HL-60 (cell line): ENCODE results near the gene TOGARAM2.
A peak's percentile ranks its signal among the peaks of the same experiment; 100 is the strongest.
"Not testable (repeated sequence)": the region's sequence is repeated elsewhere in the genome, so short reads cannot be mapped to it uniquely, and the experiment has no call there.

ENCODE experiments used
- DNase-seq, 2 experiments: peaks; one replicate each; pipeline ENCODE4 v3.0.0-alpha.2; 2010 to 2020; ENCODE audit warnings: low read depth in 1 of 2, low spot score in 1 of 2
- H3K27ac ChIP-seq: fragments of 250-450 bp; sonication (Bioruptor Pico); replicated peaks from 2 replicates; pipeline ENCODE4 v1.5.1; 2020; ENCODE audit warnings: mild to moderate bottlenecking, moderate library complexity
- H3K27me3 ChIP-seq: fragments of 250-450 bp; sonication (Bioruptor Pico); 2 replicates; pipeline ENCODE4 v1.5.1; 2021; ENCODE audit warnings: mild to moderate bottlenecking, moderate library complexity; ENCODE audit not compliant: insufficient read depth, poor library complexity, severe bottlenecking
- H3K4me3 ChIP-seq: replicated peaks from 2 replicates; pipeline ENCODE4 v1.5.1; 2011; ENCODE audit warnings: mild to moderate bottlenecking, control low read depth, low read length; ENCODE audit not compliant: insufficient read depth
- CTCF ChIP-seq: IDR thresholded peaks from one replicate; pipeline ENCODE4 v1.5.1; 2011; ENCODE audit warnings: low read length, control low read depth, inconsistent platforms; ENCODE audit not compliant: insufficient read depth
- GABPA ChIP-seq: IDR thresholded peaks from 2 replicates; pipeline ENCODE4 v1.6.1; 2012; ENCODE audit warnings: low read depth
- POLR2AphosphoS5 ChIP-seq: IDR thresholded peaks from 2 replicates; pipeline ENCODE4 v1.6.1; 2012; ENCODE audit warnings: low read depth
- SPI1 ChIP-seq: IDR thresholded peaks from 2 replicates; pipeline ENCODE4 v1.6.1; 2012; ENCODE audit warnings: low read depth, mild to moderate bottlenecking, borderline replicate concordance
- TF ChIP-seq, protein P1 (sequence below): IDR thresholded peaks from 2 replicates; pipeline ENCODE4 v1.6.1; 2012; ENCODE audit warnings: low read depth; ENCODE audit not compliant: insufficient replicate concordance

TOGARAM2 gene

GRCh38 chr2:28975671-28976070, 5.4 kb upstream of the TOGARAM2 start:
- H3K4me3 ChIP-seq, result no peak overlapping the region
- H3K27me3 ChIP-seq, result no peaks in the 10 kb centered on the region
- no peak for TF ChIP-seq GABPA
- TF ChIP-seq CTCF, result no peak
- TF ChIP-seq SPI1, result no peak
- TF ChIP-seq, protein P1, sequence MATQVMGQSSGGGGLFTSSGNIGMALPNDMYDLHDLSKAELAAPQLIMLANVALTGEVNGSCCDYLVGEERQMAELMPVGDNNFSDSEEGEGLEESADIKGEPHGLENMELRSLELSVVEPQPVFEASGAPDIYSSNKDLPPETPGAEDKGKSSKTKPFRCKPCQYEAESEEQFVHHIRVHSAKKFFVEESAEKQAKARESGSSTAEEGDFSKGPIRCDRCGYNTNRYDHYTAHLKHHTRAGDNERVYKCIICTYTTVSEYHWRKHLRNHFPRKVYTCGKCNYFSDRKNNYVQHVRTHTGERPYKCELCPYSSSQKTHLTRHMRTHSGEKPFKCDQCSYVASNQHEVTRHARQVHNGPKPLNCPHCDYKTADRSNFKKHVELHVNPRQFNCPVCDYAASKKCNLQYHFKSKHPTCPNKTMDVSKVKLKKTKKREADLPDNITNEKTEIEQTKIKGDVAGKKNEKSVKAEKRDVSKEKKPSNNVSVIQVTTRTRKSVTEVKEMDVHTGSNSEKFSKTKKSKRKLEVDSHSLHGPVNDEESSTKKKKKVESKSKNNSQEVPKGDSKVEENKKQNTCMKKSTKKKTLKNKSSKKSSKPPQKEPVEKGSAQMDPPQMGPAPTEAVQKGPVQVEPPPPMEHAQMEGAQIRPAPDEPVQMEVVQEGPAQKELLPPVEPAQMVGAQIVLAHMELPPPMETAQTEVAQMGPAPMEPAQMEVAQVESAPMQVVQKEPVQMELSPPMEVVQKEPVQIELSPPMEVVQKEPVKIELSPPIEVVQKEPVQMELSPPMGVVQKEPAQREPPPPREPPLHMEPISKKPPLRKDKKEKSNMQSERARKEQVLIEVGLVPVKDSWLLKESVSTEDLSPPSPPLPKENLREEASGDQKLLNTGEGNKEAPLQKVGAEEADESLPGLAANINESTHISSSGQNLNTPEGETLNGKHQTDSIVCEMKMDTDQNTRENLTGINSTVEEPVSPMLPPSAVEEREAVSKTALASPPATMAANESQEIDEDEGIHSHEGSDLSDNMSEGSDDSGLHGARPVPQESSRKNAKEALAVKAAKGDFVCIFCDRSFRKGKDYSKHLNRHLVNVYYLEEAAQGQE, result no peak
- no peak for TF ChIP-seq POLR2AphosphoS5
- no peak for DNase-seq
- no peak overlapping the region for H3K27ac ChIP-seq

GRCh38 chr2:28976584-28976983, 4.5 kb upstream of the TOGARAM2 start:
- H3K27me3 ChIP-seq, result no peaks in the 10 kb centered on the region
- TF ChIP-seq SPI1, result no peak
- H3K4me3 ChIP-seq, result no peak overlapping the region
- H3K27ac ChIP-seq, result no peak overlapping the region
- no peak for DNase-seq

- H3K27me3 ChIP-seq, result no peaks in the 10 kb centered on the region
- no peak for DNase-seq
- peak; percentile 1; the same call in 1 of the 2 replicates for TF ChIP-seq SPI1
- TF ChIP-seq, protein P1, result no peak
- no peak overlapping the region for H3K4me3 ChIP-seq
- no peak overlapping the region for H3K27ac ChIP-seq
Observed at GRCh38 chr2:28977176-28977875, 3.8 kb upstream of the TOGARAM2 start.

DNA sequence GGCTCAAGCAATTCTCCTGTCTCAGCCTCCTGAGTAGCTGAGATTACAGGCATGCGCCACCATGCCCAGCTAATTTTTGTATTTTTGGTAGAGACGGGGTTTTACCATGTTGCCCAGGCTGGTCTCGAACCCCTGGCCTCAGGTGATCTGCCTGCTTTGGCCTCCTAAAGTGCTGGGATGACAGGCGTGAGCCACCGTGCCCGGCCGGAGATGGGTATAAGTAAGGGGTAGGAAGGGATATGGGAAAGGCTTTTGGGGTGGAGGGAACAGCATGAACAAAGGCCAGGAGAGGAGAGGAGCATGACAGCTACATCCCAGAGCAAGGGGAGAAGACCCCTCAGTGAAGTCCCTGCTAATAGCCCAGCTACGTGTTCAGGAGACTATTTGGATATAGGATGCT, 3.1 kb upstream of the TOGARAM2 start:
- H3K27me3 ChIP-seq, H3K4me3 ChIP-seq, DNase-seq, H3K27ac ChIP-seq: not testable (repeated sequence)

DNA sequence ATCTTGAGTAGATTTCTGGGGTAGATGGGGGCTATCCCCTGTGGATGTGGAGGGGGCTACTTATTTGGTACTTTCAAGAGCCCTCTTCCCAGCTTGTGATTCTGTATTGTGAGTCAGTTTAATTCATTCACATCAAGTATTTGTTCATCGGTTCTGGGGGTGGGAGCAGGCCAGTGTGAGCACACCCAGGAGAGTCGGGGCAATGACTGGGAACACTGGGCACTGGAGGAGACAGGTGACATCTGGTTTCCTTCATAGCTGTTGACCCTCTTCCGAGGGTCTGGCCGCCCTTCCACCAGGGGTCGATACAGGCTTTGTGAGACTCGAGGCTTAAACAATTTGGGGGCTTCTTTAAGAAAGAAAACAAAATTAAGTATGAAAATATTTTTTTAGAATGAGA, 2.5 kb upstream of the TOGARAM2 start:
- Histone ChIP-seq H3K4me3 (no peak overlapping the region), H3K27ac (no peak overlapping the region), H3K27me3 (no peaks in the 10 kb centered on the region)
- DNase-seq, result no peak
- TF ChIP-seq CTCF (no peak), SPI1 (no peak), GABPA (no peak), POLR2AphosphoS5 (no peak)
- TF ChIP-seq, protein P1, result no peak
